ENCODE data around the gene LGALS4.
"Not testable (repeated sequence)": the region's sequence is repeated elsewhere in the genome, so short reads cannot be mapped to it uniquely, and the experiment has no call there.

DNA sequence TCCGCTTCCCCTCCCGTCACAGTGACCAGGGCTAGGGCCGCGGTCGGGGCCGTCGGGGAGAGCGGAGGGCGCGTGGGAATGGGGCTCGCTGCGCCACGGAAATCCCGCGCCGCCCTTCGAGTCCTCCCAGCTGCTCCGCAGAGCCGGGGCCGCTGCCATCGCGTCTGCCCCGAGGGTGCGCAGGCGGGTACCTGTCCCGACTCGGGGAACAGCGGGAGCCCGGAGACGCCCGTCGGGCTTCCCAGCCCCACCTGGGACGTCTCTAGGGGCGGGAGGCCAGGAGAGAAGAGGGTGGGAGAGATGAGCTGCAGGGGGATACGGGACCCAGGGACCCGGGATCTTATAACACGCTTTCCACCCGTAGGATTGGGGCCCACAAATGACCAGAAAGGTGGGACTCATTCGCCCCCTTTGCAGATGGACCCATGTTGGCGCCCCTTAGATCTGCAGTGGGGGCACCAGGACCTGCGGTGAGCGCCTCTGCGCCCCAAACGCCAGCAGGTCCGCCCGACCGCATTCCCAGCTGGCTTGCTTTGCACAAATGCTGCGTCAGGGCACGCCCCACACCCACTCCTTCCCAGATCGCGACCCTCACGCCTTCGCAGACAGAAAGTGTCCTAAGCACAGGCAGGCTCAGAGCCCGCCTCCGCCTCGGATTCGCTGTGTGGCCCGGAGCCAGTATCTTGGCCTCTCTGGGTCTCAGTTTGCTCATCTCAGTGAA, 42.4 kb downstream of the LGALS4 start:
- TF ChIP-seq, protein P1, sequence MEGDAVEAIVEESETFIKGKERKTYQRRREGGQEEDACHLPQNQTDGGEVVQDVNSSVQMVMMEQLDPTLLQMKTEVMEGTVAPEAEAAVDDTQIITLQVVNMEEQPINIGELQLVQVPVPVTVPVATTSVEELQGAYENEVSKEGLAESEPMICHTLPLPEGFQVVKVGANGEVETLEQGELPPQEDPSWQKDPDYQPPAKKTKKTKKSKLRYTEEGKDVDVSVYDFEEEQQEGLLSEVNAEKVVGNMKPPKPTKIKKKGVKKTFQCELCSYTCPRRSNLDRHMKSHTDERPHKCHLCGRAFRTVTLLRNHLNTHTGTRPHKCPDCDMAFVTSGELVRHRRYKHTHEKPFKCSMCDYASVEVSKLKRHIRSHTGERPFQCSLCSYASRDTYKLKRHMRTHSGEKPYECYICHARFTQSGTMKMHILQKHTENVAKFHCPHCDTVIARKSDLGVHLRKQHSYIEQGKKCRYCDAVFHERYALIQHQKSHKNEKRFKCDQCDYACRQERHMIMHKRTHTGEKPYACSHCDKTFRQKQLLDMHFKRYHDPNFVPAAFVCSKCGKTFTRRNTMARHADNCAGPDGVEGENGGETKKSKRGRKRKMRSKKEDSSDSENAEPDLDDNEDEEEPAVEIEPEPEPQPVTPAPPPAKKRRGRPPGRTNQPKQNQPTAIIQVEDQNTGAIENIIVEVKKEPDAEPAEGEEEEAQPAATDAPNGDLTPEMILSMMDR (IDR thresholded peaks at IDR 0.05; ENCODE audit: low read length), result not testable (repeated sequence)
- TF ChIP-seq EZH2phosphoT487 (IDR thresholded peaks at IDR 0.05; ENCODE audit: low read length); EZH2 (optimal IDR thresholded peaks at IDR 0.05; ENCODE audit: low read depth, low read length): not testable (repeated sequence)

Measured in MM.1S (cell line).